Heart right ventricle (tissue), 16 donors: ENCODE measurements around the gene PCDHB11. TPM values are rescaled to one million over a fixed set of nuclear protein-coding genes. Genes with fewer than 3 reads are reported as not detected.

ENCODE experiments used
- ATAC-seq, 8 donors: fragments of 200-7000 bp; cut with Tn5 transposase; one replicate each; pipeline ENCODE4 v1.9.1; 2020; ENCODE audit warnings: mild to moderate bottlenecking in 8 of 8, moderate library complexity in 8 of 8, moderate number of reproducible peaks in 1 of 8
- DNase-seq, 2 donors: peaks; one replicate each; pipeline ENCODE4 v3.0.0-alpha.2; 2020
- H3K27ac ChIP-seq, 10 donors: fragments of 200-600 bp; sonication (generic) in 2 of 10; one replicate each; pipeline versions ENCODE4 v1.5.0 to v1.8.0; 2020 to 2022; ENCODE audit warnings: mild to moderate bottlenecking in 3 of 10
- H3K27me3 ChIP-seq, 7 donors: fragments of 200-600 bp; one replicate each; pipeline ENCODE4 v1.8.0; 2021 to 2022; ENCODE audit warnings: mild to moderate bottlenecking in 2 of 7
- H3K36me3 ChIP-seq, 9 donors: fragments of 200-600 bp; sonication (generic) in 1 of 9; one replicate each; pipeline versions ENCODE4 v1.5.0 to v1.8.0; 2020 to 2022; ENCODE audit warnings: mild to moderate bottlenecking in 2 of 9
- H3K4me1 ChIP-seq, 9 donors: fragments of 200-600 bp; sonication (generic) in 1 of 9; one replicate each; pipeline versions ENCODE4 v1.5.0 to v1.8.0; 2020 to 2022; ENCODE audit warnings: mild to moderate bottlenecking in 4 of 9
- H3K4me3 ChIP-seq, 10 donors: fragments of 200-600 bp; sonication (generic) in 2 of 10; one replicate each; pipeline versions ENCODE4 v1.5.0 to v1.8.0; 2020 to 2022; ENCODE audit warnings: mild to moderate bottlenecking in 7 of 10, moderate library complexity in 2 of 10
- H3K9me3 ChIP-seq, 11 donors: fragments of 200-600 bp in 10 of 11; sonication (generic) in 2 of 11; one replicate each; pipeline versions ENCODE4 v1.5.0 to v1.8.0; 2013 to 2022; ENCODE audit warnings: mild to moderate bottlenecking in 2 of 11, control low read depth in 1 of 11, moderate library complexity in 1 of 11
- CTCF ChIP-seq, 9 donors: fragments of 200-600 bp; sonication (generic) in 2 of 9; IDR thresholded peaks; one replicate each; pipeline versions ENCODE4 v1.5.0 to v1.8.0; 2021 to 2022; ENCODE audit warnings: antibody characterized with exemption in 9 of 9, mild to moderate bottlenecking in 5 of 9, moderate library complexity in 1 of 9
- intact Hi-C, 10 donors: fragments of 100-400 bp; cut with DNase I; formaldehyde crosslinking; loops; one replicate each; pipeline versions ENCODE4 v1.11.1 to v1.14.2; 2022
- polyA plus RNA-seq, 2 donors: library from polyadenylated mRNA; stranded (reverse); fragments of 200-250 nt; gene quantifications; one replicate each; pipeline ENCODE4 v1.2.3, GENCODE V29; 2013
- total RNA-seq, 10 donors: library from RNA; stranded (reverse); fragmentation: NEBNext Ultra II Directional in 3 of 10; extraction: Animal tissue kit (Norgen Biotek cat#: 25700) in 3 of 10; gene quantifications; one replicate each; pipeline versions ENCODE4 v1.2.1 to v1.2.4, GENCODE V29; 2021 to 2023
- donor health status: Arrhythmogenic right ventricular cardiomyopathy.
- donor health status: ischemic (EF 13 %, LVEDD 7.1; RV severe dilation, severe dysfunction).
- donor health status: healthy with polysubstance abuse.
- donor health status: DM: no; HTN: yes; CAD: no.
- donor health status: DM: no; HTN: no; CAD: no.
- donor health status: ischemic (EF 25% LVEDD 6.9; RV normal size, moderate dysfunction).
- donor health status: ischemic (EF 25% LVEDD 5.7; RV mildly dilated, moderate dysfunction).
- donor health status: healthy.
- donor health status: DM: yes; HTN: yes; CAD: no.
- donor health status: Ischemic cardiomyopathy.
- donor health status: ischemic (EF 35%, LVEDD 5.7; RV mildly dilated, moderate dysfunction).
- donor health status: nonischemic (EF 11% LVEDD 7.7; RV severe dilation, severe dysfunction).
- donor health status: DM: yes; HTN: yes; CAD: no.
- donor health status: PGD.
- donor health status: ischemic (EF 29% LVEDD 5.4; RV normal size, mild dysfunction).
- donor health status: nonischemic (EF 23%, LVEDD 6.1; RV moderate dilation, normal function).

PCDHB11 gene
- total and polyA plus RNA-seq, 12 donors = 0.26 to 2.8 (median 1.3) TPM

GRCh38 chr5:141250576-141250975 is 51.1 kb downstream of the PCDHB11 start:
- intact Hi-C loops = loop anchor here in 2 of 10 donors (5.0 to 10.0 kb wide), 2 partner anchors 62 to 64 kb away; no protein-coding TSS in a partner anchor

More at GRCh38 chr5:141250576-141250975, 51.1 kb downstream of the PCDHB11 start:
- Histone ChIP-seq H3K36me3 (peaks cover 0 to 55% (median 0%) of the 10 kb centered on the region in 9 donors), H3K27ac (no peak overlapping the region), H3K4me3 (no peak overlapping the region), H3K4me1 (no peaks in the 10 kb centered on the region), H3K9me3 (peaks cover 2 to 100% (median 93%) of the 10 kb centered on the region in 11 donors), H3K27me3 (no peaks in the 10 kb centered on the region)
- TF ChIP-seq CTCF (IDR thresholded peaks at IDR 0.05) = no peak
- DNase-seq (no peak), ATAC-seq (no peak)

Other genes with a start within 250 kb of the PCDHB11 start
Only the 30 nearest of the 37 such genes appear.
- not detected for gene PCDHB1, start 148.3 kb upstream of the PCDHB11 start, total RNA-seq
- not detected for gene PCDHB1, start 148.3 kb upstream of the PCDHB11 start, polyA plus RNA-seq
- 1 to 10 TPM in 8 of 10 donors, under 1 TPM in 2; 0.87 to 3.8 (median 2.2) TPM for gene PCDHB2, start 105.0 kb upstream of the PCDHB11 start, total RNA-seq
- gene PCDHB2, start 105.0 kb upstream of the PCDHB11 start, polyA plus RNA-seq = under 1 TPM; 0.58 to 0.59 TPM
- 1 to 10 TPM in 6 of 10 donors, under 1 TPM in 4; 0.40 to 2.0 (median 1.1) TPM for gene PCDHB3, start 99.2 kb upstream of the PCDHB11 start, total RNA-seq
- gene PCDHB3, start 99.2 kb upstream of the PCDHB11 start, polyA plus RNA-seq = under 1 TPM; 0.29 to 0.37 TPM
- gene PCDHB4, start 77.8 kb upstream of the PCDHB11 start, total RNA-seq = 1 to 10 TPM; 1.3 to 3.3 (median 2.3) TPM
- gene PCDHB4, start 77.8 kb upstream of the PCDHB11 start, polyA plus RNA-seq = under 1 TPM; 0.51 to 0.78 TPM
- 1 to 10 TPM; 2.4 to 7.4 (median 4.6) TPM for gene PCDHB5, start 64.4 kb upstream of the PCDHB11 start, total RNA-seq
- 1 to 10 TPM in 1 of 2 donors, under 1 TPM in 1; 0.73 to 1.2 TPM for gene PCDHB5, start 64.4 kb upstream of the PCDHB11 start, polyA plus RNA-seq
- gene PCDHB6, start 49.6 kb upstream of the PCDHB11 start, total RNA-seq = under 1 TPM; 0.21 to 0.68 (median 0.44) TPM
- gene PCDHB6, start 49.6 kb upstream of the PCDHB11 start, polyA plus RNA-seq = under 1 TPM; 0.16 to 0.51 TPM
- gene PCDHB7, start 27.0 kb upstream of the PCDHB11 start, total RNA-seq = 1 to 10 TPM in 3 of 10 donors, under 1 TPM in 7; 0.17 to 1.2 (median 0.76) TPM
- gene PCDHB7, start 27.0 kb upstream of the PCDHB11 start, polyA plus RNA-seq = under 1 TPM; 0.22 to 0.35 TPM
- gene PCDHB8, start 21.8 kb upstream of the PCDHB11 start, total RNA-seq = 1 to 10 TPM in 8 of 10 donors, under 1 TPM in 2; 0.60 to 5.8 (median 2.0) TPM
- gene PCDHB8, start 21.8 kb upstream of the PCDHB11 start, polyA plus RNA-seq = under 1 TPM; 0.29 to 0.46 TPM
- gene PCDHB16, start 17.2 kb upstream of the PCDHB11 start, total RNA-seq = 1 to 10 TPM in 9 of 10 donors, under 1 TPM in 1; 0.98 to 3.7 (median 2.1) TPM
- 1 to 10 TPM in 1 of 2 donors, under 1 TPM in 1; 0.62 to 1.4 TPM for gene PCDHB16, start 17.2 kb upstream of the PCDHB11 start, polyA plus RNA-seq
- gene PCDHB9, start 12.5 kb upstream of the PCDHB11 start, total RNA-seq = 1 to 10 TPM in 5 of 10 donors, under 1 TPM in 5; 0.34 to 3.4 (median 1.1) TPM
- under 1 TPM; 0.25 to 0.59 TPM for gene PCDHB9, start 12.5 kb upstream of the PCDHB11 start, polyA plus RNA-seq
- 1 to 10 TPM in 3 of 10 donors, under 1 TPM in 7; 0.28 to 1.3 (median 0.68) TPM for gene PCDHB10, start 7.3 kb upstream of the PCDHB11 start, total RNA-seq
- under 1 TPM; 0.42 to 0.59 TPM for gene PCDHB10, start 7.3 kb upstream of the PCDHB11 start, polyA plus RNA-seq
- 1 to 10 TPM in 6 of 10 donors, under 1 TPM in 4; 0.79 to 1.7 (median 1.1) TPM for gene PCDHB12, start 9.1 kb downstream of the PCDHB11 start, total RNA-seq
- gene PCDHB12, start 9.1 kb downstream of the PCDHB11 start, polyA plus RNA-seq = under 1 TPM; 0.51 to 0.58 TPM
- 1 to 10 TPM; 2.7 to 5.4 (median 3.6) TPM for gene PCDHB13, start 14.3 kb downstream of the PCDHB11 start, total RNA-seq
- 1 to 10 TPM; 1.0 to 1.3 TPM for gene PCDHB13, start 14.3 kb downstream of the PCDHB11 start, polyA plus RNA-seq
- gene PCDHB14, start 23.7 kb downstream of the PCDHB11 start, total RNA-seq = 1 to 10 TPM; 1.4 to 9.0 (median 4.2) TPM
- gene PCDHB14, start 23.7 kb downstream of the PCDHB11 start, polyA plus RNA-seq = 1 to 10 TPM; 1.2 to 2.2 TPM
- gene PCDHB15, start 45.8 kb downstream of the PCDHB11 start, total RNA-seq = 10 to 100 TPM in 2 of 10 donors, 1 to 10 TPM in 8; 3.3 to 10.5 (median 5.2) TPM
- 1 to 10 TPM; 2.3 to 3.4 TPM for gene PCDHB15, start 45.8 kb downstream of the PCDHB11 start, polyA plus RNA-seq
- under 1 TPM in 2 of 10 donors, not detected in 8; 0.28 TPM for gene SLC25A2, start 104.4 kb downstream of the PCDHB11 start, total RNA-seq
- gene SLC25A2, start 104.4 kb downstream of the PCDHB11 start, polyA plus RNA-seq = under 1 TPM in 1 of 2 donors, not detected in 1; 0.22 TPM
- 100 to 1,000 TPM in 8 of 10 donors, 10 to 100 TPM in 2; 93.4 to 111 (median 107) TPM for gene TAF7, start 121.2 kb downstream of the PCDHB11 start, total RNA-seq
- gene TAF7, start 121.2 kb downstream of the PCDHB11 start, polyA plus RNA-seq = 10 to 100 TPM; 33.1 to 89.9 TPM
- gene PCDHGA1, start 130.9 kb downstream of the PCDHB11 start, total RNA-seq = 1 to 10 TPM; 2.1 to 5.0 (median 2.8) TPM
- 1 to 10 TPM in 1 of 2 donors, under 1 TPM in 1; 0.57 to 1.5 TPM for gene PCDHGA1, start 130.9 kb downstream of the PCDHB11 start, polyA plus RNA-seq
- gene PCDHGA2, start 139.1 kb downstream of the PCDHB11 start, total RNA-seq = 10 to 100 TPM in 6 of 10 donors, 1 to 10 TPM in 4; 7.0 to 15.3 (median 12.2) TPM
- 1 to 10 TPM; 1.6 to 2.0 TPM for gene PCDHGA2, start 139.1 kb downstream of the PCDHB11 start, polyA plus RNA-seq
- 10 to 100 TPM; 10.0 to 21.0 (median 15.2) TPM for gene PCDHGA3, start 144.2 kb downstream of the PCDHB11 start, total RNA-seq
- 1 to 10 TPM; 1.3 to 7.5 TPM for gene PCDHGA3, start 144.2 kb downstream of the PCDHB11 start, polyA plus RNA-seq
- 10 to 100 TPM in 3 of 10 donors, 1 to 10 TPM in 7; 5.2 to 13.2 (median 9.0) TPM for gene PCDHGB1, start 150.5 kb downstream of the PCDHB11 start, total RNA-seq
- gene PCDHGB1, start 150.5 kb downstream of the PCDHB11 start, polyA plus RNA-seq = 1 to 10 TPM in 1 of 2 donors, under 1 TPM in 1; 0.19 to 7.2 TPM
- gene PCDHGA4, start 155.4 kb downstream of the PCDHB11 start, total RNA-seq = 10 to 100 TPM in 8 of 10 donors, 1 to 10 TPM in 2; 7.4 to 16.0 (median 10.5) TPM
- gene PCDHGA4, start 155.4 kb downstream of the PCDHB11 start, polyA plus RNA-seq = 1 to 10 TPM in 1 of 2 donors, under 1 TPM in 1; 0.70 to 4.8 TPM
- gene PCDHGB2, start 160.4 kb downstream of the PCDHB11 start, total RNA-seq = 10 to 100 TPM in 7 of 10 donors, 1 to 10 TPM in 3; 8.2 to 17.0 (median 11.5) TPM
- 1 to 10 TPM in 1 of 2 donors, under 1 TPM in 1; 0.64 to 5.2 TPM for gene PCDHGB2, start 160.4 kb downstream of the PCDHB11 start, polyA plus RNA-seq
- gene PCDHGA5, start 164.5 kb downstream of the PCDHB11 start, total RNA-seq = 1 to 10 TPM; 5.5 to 9.7 (median 7.1) TPM
- gene PCDHGA5, start 164.5 kb downstream of the PCDHB11 start, polyA plus RNA-seq = 1 to 10 TPM in 1 of 2 donors, under 1 TPM in 1; 0.59 to 5.3 TPM
- 10 to 100 TPM in 3 of 10 donors, 1 to 10 TPM in 7; 7.0 to 14.0 (median 9.3) TPM for gene PCDHGB3, start 170.6 kb downstream of the PCDHB11 start, total RNA-seq
- 1 to 10 TPM in 1 of 2 donors, under 1 TPM in 1; 0.39 to 5.1 TPM for gene PCDHGB3, start 170.6 kb downstream of the PCDHB11 start, polyA plus RNA-seq
- gene PCDHGA6, start 174.3 kb downstream of the PCDHB11 start, total RNA-seq = 10 to 100 TPM in 1 of 10 donors, 1 to 10 TPM in 9; 5.4 to 10.6 (median 8.1) TPM
- gene PCDHGA6, start 174.3 kb downstream of the PCDHB11 start, polyA plus RNA-seq = 1 to 10 TPM; 1.2 to 9.4 TPM
- gene PCDHGA7, start 183.1 kb downstream of the PCDHB11 start, total RNA-seq = 10 to 100 TPM in 1 of 10 donors, 1 to 10 TPM in 9; 5.9 to 11.5 (median 8.1) TPM
- gene PCDHGA7, start 183.1 kb downstream of the PCDHB11 start, polyA plus RNA-seq = 1 to 10 TPM in 1 of 2 donors, under 1 TPM in 1; 0.54 to 6.4 TPM
- 10 to 100 TPM in 1 of 10 donors, 1 to 10 TPM in 9; 5.1 to 10.9 (median 7.3) TPM for gene PCDHGB4, start 188.1 kb downstream of the PCDHB11 start, total RNA-seq
- 1 to 10 TPM in 1 of 2 donors, under 1 TPM in 1; 0.96 to 3.3 TPM for gene PCDHGB4, start 188.1 kb downstream of the PCDHB11 start, polyA plus RNA-seq
- 10 to 100 TPM in 1 of 10 donors, 1 to 10 TPM in 9; 7.2 to 11.2 (median 8.7) TPM for gene PCDHGA8, start 193.0 kb downstream of the PCDHB11 start, total RNA-seq
- gene PCDHGA8, start 193.0 kb downstream of the PCDHB11 start, polyA plus RNA-seq = 1 to 10 TPM in 1 of 2 donors, under 1 TPM in 1; 0.28 to 3.7 TPM
- gene PCDHGB5, start 198.3 kb downstream of the PCDHB11 start, total RNA-seq = 10 to 100 TPM in 2 of 10 donors, 1 to 10 TPM in 8; 6.6 to 12.1 (median 8.2) TPM
- gene PCDHGB5, start 198.3 kb downstream of the PCDHB11 start, polyA plus RNA-seq = 1 to 10 TPM; 1.6 to 3.8 TPM